HG03025 (cell line): ENCODE measurements around the gene RYR3.

ENCODE experiments used
- ATAC-seq: cut with Tn5 transposase; IDR thresholded peaks from one replicate; pipeline ENCODE4 v1.9.1; 2021; ENCODE audit warnings: mild to moderate bottlenecking, moderate library complexity; ENCODE audit not compliant: unreplicated experiment, low FRiP score

The RYR3 gene

GRCh38 chr15:33494306-33494705 lies 183.5 kb downstream of the RYR3 start:
- ATAC-seq = no peak

GRCh38 chr15:33500432-33501195 lies 189.8 kb downstream of the RYR3 start:
- ATAC-seq = no peak

- no peak for ATAC-seq
Observed at GRCh38 chr15:33503681-33504080, 192.9 kb downstream of the RYR3 start.

- ATAC-seq = no peak
Observed at GRCh38 chr15:33506781-33507296, 196.1 kb downstream of the RYR3 start.

GRCh38 chr15:33508703-33509102 lies 197.9 kb downstream of the RYR3 start:
- ATAC-seq = no peak

- ATAC-seq = no peak
Observed at GRCh38 chr15:33515121-33515520, 204.4 kb downstream of the RYR3 start.

- ATAC-seq = no peak
Observed at GRCh38 chr15:33516563-33516962, 205.8 kb downstream of the RYR3 start.

- ATAC-seq = no peak
Observed at GRCh38 chr15:33517944-33518343, 207.2 kb downstream of the RYR3 start.

GRCh38 chr15:33518421-33518820 lies 207.7 kb downstream of the RYR3 start:
- no peak for ATAC-seq

- no peak for ATAC-seq
Observed at GRCh38 chr15:33524274-33524673, 213.5 kb downstream of the RYR3 start.

- no peak for ATAC-seq
Observed at GRCh38 chr15:33526532-33526931, 215.8 kb downstream of the RYR3 start.

GRCh38 chr15:33533197-33533596 lies 222.4 kb downstream of the RYR3 start:
- no peak for ATAC-seq

- no peak for ATAC-seq
Observed at GRCh38 chr15:33534642-33535041, 223.9 kb downstream of the RYR3 start.

GRCh38 chr15:33535135-33535534 lies 224.4 kb downstream of the RYR3 start:
- ATAC-seq = no peak

- ATAC-seq = no peak
Observed at GRCh38 chr15:33539825-33540573, 229.2 kb downstream of the RYR3 start.

- ATAC-seq = no peak
Observed at GRCh38 chr15:33543957-33544356, 233.2 kb downstream of the RYR3 start.

GRCh38 chr15:33545866-33546265 lies 235.1 kb downstream of the RYR3 start:
- no peak for ATAC-seq

GRCh38 chr15:33547876-33548275 lies 237.1 kb downstream of the RYR3 start:
- no peak for ATAC-seq

- ATAC-seq = no peak
Observed at GRCh38 chr15:33551860-33552259, 241.1 kb downstream of the RYR3 start.

GRCh38 chr15:33553157-33553556 lies 242.4 kb downstream of the RYR3 start:
- no peak for ATAC-seq

GRCh38 chr15:33559207-33559890 lies 248.6 kb downstream of the RYR3 start:
- ATAC-seq = no peak
